Stimulated activated CD4-positive, alpha-beta T cell treated with anti-CD3 and anti-CD28 coated beads, TNF-alpha, amount 100 ng/mL, for 48 hours (primary cell): Measurements from ENCODE around the gene TTC28.

ENCODE experiments used
- DNase-seq, 3 donors: peaks; one replicate each; pipeline ENCODE4 v3.0.0-alpha.2; 2020; ENCODE audit warnings: low read depth in 3 of 3

Gene TTC28

DNA sequence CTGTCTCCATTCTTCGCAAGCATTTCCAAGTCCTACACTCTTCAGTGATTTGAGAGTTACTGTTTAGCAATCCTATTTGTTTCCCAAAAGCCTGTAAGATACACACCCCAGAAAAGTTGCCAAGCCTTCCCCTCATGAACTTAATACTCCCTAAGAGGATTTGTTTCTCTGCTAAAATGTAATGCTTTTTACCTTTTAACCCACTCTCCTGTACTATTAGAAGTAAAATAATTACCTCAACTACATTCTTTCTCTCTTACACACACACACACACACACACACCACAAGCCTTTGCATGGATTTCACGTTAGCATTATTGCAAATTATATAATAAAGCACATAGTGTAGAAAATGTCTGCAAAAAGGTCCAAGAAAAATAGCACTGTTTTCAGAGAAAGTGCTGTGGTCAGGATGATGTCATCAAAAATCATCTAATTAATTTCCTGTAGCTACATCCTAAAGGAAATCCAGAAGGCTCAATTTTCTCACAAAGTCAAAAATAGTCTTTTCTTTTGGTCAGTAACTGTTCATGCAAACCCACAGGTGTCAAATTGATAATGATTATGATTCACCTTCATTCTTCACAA lies 396.5 kb downstream of the TTC28 start:
- no peak for DNase-seq

GRCh38 chr22:28282405-28283067 lies 397.1 kb downstream of the TTC28 start:
- DNase-seq = no peak

DNA sequence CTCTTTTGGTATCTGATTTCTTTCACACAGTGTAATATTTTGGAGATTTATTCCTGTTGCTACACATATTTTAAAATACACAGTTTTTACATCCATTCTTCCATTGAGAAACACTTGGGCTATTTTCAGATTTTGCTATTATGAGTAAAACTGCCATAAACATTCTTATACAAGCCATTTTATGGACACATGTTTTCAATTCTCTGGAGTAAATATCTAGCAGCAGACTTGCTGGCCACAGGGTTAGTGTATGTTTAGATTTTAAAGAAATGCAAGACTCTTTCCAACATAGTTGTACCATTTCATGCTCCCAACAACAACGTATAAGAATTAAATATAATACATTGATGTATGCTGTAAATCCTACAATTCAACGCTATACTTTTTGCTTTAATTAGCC lies 399.8 kb downstream of the TTC28 start:
- DNase-seq = no peak

GRCh38 chr22:28269277-28269676 lies 410.4 kb downstream of the TTC28 start:
- no peak for DNase-seq

DNA sequence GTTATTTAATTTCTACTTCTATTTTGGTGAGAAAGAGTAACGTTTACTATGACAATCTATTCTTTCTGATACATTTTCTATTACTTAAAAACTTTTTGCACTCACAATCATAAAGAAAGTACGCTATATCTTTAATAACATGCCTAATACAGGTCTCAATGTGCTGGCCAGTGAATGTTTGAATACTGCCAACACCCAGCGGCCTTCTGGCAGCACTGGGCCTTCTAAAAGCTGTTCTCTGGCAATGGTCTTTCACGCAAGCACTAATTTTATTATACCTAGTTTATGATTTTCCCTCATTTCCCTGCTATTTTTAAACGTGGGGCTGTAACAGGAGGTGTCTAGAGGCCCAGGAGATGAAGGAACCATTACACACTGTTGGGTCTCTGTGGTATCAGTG lies 410.8 kb downstream of the TTC28 start:
- no peak for DNase-seq

DNA sequence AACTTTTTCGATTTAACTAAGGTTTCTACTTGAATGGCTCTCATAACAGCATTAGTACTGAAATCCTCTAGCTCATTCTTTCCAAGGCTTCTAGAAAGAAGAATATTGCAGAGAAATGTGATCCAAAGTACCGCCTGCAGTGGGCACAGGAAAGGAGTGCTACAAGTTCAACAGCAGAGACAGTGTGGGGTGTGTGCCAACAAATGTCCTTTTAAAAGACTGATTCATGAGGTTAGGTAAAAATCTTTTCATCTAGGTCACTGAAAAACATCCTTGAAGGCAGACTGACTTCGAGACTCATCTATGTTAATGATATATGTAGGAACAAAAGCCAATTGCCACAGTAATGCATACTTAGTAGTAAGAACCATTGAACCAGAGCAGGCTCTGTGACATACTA lies 411.5 kb downstream of the TTC28 start:
- no peak for DNase-seq

- DNase-seq = no peak
Observed at GRCh38 chr22:28260619-28261018, 419.0 kb downstream of the TTC28 start.

- no peak for DNase-seq
Observed at GRCh38 chr22:28259774-28260312, 419.8 kb downstream of the TTC28 start.

- no peak for DNase-seq
Observed at GRCh38 chr22:28254396-28254795, 425.2 kb downstream of the TTC28 start.

DNA sequence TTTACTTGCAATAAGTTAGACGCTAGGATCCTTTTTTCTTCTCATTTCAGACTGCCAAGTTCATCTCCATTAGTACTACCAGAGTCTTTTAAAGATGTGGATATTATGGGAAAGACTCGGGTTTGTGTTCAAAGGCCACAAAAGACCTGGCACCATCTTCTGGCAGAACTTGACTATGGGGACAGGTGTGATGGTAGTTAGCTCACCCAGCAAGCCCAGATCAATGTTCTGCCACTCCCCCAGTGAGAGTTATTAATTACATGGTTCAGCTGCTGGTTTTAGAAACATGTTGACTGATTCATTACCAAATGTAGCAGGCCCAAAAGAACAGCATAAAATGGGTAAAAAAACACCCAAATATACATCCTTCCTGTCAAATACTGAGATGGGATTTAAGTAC lies 427.1 kb downstream of the TTC28 start:
- DNase-seq = no peak

GRCh38 chr22:28250036-28250695 lies 429.5 kb downstream of the TTC28 start:
- no peak for DNase-seq

DNA sequence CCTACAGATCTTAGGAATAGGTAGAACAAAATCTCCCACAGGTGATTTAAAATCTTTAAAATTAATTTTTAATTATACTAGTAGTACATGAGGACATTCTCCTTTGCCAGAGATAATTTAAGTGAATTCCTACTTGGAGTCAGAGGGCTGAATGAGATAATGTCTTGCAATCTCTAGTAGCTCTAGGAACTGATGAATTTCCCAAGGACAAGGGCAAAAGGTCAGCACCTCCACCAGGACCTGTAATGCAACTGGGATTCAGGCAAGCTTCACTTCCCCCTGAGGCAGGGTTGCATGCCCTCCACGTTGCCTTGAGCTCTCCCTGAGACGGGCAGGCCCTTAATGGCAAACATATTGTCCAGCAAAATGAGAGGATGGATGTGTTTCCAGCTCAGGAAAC lies 430.2 kb downstream of the TTC28 start:
- DNase-seq = no peak

DNA sequence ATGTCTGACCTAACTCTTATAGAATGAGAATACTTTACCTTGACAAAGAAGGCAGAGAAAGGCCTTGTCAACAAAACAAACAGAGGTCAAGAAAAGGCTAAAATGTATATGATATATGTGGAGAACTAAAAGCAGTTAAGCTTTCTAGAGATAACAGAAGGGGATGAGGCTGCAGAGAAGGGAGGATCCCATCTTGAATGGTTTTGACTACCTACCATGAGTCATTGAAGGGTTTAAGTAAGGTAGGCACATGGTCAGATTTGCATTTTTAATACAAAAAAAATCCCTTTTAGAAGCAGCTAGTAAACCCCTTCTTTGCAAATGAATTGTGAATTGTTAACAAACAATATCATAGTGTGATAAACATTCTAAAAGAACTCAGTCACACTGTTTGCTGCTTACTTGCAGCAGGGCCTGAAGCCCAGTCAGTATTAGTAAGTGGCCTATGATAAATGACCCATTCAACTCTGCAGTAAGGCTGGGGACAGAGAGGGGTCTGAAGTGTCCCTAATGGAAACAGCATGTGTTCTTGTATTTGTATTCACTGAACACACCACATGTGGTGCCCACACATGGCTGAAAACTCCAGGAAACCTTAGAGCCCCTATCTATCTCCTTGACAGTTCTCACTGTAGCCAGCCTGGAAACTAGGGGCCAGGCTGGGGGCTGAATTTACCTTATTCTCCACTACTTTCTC lies 431.8 kb downstream of the TTC28 start:
- no peak for DNase-seq

- DNase-seq = no peak
Observed at GRCh38 chr22:28247136-28247535, 432.5 kb downstream of the TTC28 start.

DNA sequence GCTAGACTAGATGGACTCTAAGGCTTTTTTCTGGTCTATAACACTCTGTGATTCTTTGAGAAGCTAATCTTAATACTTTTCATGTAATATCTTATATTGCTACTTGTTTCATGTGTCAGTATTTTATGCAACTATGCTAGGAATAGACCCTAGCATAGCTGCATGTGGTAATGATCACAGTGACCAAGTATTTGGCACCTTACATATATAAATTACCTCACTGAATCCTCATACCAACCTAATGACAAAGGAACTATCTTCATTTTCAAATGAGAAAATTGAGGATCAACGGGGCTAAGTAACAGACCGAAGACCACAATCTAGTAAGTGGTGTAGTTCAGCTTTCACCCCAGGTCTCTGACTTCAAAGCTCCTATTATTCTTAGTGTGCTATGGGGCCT lies 433.2 kb downstream of the TTC28 start:
- no peak for DNase-seq

GRCh38 chr22:28245579-28246224 lies 433.9 kb downstream of the TTC28 start:
- no peak for DNase-seq

- no peak for DNase-seq
Observed at GRCh38 chr22:28244757-28245156, 434.9 kb downstream of the TTC28 start.

GRCh38 chr22:28243539-28243938 lies 436.1 kb downstream of the TTC28 start:
- DNase-seq = no peak

GRCh38 chr22:28241656-28242290 lies 437.9 kb downstream of the TTC28 start:
- DNase-seq = no peak

DNA sequence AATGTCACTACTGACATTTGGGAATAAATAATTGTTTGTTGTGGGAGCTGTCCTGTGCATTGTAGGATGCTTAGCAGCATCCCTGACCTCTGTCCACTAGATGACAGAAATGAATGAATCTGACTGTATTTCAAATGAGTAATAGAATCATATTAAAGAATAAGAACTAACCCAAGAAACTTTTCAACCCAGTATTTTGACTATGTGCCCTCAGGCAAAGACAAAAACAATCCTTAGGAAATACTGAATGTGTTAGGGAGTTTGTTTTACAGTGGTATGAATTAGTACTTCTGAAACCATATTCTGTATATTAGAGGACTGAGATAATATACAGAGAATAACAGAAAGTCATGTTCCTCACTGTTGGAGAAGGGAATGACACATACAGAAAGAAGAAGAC lies 439.7 kb downstream of the TTC28 start:
- DNase-seq = no peak

DNA sequence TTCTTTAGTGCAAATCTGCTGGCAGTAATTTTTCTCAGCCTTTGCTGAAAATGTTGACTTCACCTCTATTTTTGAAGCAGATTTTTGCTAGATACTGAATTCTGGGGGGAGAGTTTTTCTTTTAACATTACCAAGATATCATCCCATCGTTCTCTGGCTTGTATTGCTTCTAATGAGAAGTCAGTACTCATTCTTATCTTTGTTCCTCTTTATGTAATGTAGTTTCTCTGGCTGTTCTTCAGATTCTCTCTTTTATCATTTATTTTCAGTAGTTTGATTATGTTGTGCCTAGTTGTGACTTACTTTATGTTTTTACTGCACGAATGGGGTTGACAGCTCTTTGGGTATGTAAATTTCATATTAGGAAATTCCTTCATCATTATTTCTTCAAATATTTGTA lies 441.9 kb downstream of the TTC28 start:
- DNase-seq = no peak

DNA sequence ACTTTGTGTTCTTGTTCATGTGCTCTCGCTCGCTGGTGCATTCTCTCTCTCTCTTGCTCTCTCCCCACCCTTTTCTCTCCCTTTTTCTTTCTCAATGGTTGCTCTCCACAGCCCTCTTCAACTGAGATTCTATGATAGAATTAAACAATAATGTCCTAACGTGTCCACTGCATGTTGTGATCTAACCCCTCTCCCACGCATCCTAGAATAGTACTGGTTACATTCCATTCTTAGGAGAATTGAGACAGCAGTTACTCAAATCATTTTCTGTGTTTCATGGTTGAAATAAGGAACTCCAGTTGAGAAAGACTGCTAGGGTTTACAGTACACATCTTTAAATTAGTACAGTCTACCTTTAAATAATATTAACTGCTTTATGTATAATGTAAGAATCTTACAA lies 442.5 kb downstream of the TTC28 start:
- DNase-seq = no peak
